Femur (tissue), 1 donor: ENCODE results near the gene HK1.

Experiments
- DNase-seq: peaks from one replicate; pipeline ENCODE4 v3.0.0-alpha.2; 2017

HK1 gene

GRCh38 chr10:69352569-69353264, 74.4 kb downstream of the HK1 start:
- DNase-seq, result no peak

DNA sequence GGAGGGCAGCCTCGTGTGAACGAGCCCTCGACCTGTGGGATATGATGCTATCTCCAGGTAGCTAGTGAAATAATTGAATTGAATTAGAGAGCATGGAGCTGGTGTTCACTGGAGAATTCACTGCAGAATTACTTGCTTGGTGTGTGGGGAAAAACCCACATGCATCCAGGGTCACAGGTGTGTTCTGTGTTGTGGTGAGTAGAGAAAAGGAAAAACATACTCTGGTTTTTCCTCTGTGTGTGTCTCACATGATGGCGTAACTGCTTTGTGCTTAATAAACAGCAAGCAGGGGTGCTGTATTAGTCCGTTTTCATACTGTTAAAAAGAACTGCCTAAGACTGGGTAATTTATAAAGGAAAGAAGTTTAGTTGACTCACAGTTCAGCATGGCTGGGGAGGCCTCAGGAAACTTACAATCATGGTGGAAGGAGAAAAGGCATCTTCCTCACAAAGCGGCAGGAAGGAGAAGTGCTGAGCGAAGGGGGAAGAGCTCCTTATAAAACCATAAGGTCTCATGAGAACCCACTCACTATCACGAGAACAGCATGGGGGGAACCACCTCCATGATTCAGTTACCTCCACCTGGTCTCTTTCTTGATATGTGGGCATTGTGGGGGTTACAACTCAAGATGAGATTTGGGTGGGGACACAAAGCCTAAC, 75.8 kb downstream of the HK1 start:
- no peak for DNase-seq

- no peak for DNase-seq
These were observed 77.9 kb downstream of the HK1 start for GRCh38 chr10:69356187-69356586.

DNA sequence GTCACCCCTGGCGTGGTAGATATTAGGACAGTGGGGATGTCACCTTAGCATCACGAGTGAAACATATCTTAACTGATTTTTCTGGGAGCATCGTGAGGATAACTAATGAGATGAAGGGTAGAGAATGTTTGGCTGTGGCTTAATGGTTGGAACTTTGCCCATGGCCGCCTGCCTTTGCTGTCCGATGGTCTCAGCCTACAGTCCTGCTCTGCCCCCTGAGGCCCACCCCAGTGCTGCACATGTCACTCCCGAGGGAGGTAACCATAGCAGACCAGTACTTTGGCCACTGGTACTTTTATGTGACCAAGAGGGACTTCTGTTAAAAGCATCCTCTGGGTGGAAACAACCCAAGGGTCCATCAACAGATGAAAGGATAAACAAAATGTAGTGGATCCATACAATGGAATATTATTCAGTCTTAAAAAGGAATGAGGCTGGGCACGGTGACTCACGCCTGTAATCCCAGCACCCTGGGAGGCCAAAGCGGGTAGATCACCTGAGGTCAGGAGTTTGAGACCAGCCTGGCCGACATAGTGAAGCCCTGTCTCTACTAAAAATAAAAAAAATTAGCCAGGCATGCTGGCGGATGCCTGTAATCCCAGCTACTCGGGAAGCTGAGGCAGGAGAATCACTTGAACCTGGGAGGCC, 80.0 kb downstream of the HK1 start:
- no peak for DNase-seq

- DNase-seq, result no peak
These were observed 80.9 kb downstream of the HK1 start for GRCh38 chr10:69359148-69359547.

GRCh38 chr10:69359594-69359993, 81.3 kb downstream of the HK1 start:
- no peak for DNase-seq

- DNase-seq, result peak; percentile 83
These were observed 82.4 kb downstream of the HK1 start for GRCh38 chr10:69360485-69361302.

GRCh38 chr10:69361303-69361614, 83.0 kb downstream of the HK1 start:
- no peak for DNase-seq

DNA sequence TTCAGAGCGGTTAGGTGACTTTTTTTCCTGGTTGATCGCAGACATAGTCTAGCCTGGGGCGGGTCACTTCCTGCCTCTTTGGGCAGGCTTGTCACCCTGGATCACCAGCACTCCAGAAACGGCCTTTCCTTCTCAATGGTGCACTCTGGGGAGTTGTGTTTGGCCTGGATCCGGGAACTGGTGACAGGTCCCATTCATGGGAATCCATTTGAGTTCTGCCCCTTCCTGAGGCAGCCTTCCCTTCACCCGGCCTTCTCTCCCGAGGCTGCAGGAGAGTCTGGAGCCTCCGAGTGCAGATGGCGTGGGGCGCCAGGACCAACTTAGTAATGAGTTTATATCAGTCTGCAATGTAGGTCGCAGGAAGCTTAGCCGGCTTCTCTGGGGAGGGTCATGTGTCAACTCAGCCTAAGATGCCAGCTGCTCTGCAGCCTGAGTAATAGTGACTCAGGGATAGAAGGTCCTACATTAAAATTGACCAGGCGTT, 84.2 kb downstream of the HK1 start:
- DNase-seq, result no peak

DNA sequence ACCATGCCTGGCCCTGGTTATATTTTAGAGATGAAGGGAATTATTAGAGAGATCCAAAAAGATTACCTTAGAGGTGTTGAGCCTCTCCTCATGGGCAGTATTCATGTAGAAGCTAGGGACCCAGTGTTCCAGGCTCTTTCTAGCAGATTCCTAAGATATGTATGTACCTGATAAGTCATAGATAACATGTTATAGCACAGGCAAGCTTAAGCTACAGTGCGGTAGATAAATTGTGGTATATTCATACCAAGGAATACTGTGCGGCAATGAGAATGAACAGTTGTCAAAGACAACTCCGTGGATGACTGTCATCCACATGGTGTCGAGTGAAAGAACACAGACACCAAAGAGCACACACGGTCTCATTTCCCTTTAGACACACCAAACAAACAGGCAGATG, 85.4 kb downstream of the HK1 start:
- DNase-seq, result no peak

GRCh38 chr10:69364232-69364940, 86.1 kb downstream of the HK1 start:
- no peak for DNase-seq

DNA sequence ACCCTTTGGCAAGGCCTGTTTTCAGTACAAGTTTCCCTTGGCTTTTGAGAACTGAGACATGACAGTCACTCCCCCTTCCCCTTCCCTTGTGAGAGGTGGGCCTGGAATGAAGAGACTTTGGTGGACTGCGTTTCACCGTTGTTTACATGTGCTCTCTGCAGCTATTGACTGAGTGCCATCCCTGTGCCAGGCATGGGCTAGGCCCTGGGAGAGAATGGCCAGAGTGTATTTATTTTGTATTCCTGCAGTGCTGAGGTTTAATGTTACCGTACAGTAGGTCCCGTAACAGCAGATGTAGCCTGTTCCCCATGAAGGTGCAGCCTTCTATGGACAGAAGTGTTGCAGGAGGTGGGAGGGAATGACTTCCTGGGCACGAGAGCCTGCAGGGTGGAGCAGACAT, 88.4 kb downstream of the HK1 start:
- DNase-seq, result no peak

- DNase-seq, result no peak
These were observed 89.2 kb downstream of the HK1 start for GRCh38 chr10:69367469-69367868.

GRCh38 chr10:69372126-69372980, 94.1 kb downstream of the HK1 start:
- no peak for DNase-seq

GRCh38 chr10:69374242-69374641, 95.9 kb downstream of the HK1 start:
- DNase-seq, result no peak

GRCh38 chr10:69374931-69375306, 96.6 kb downstream of the HK1 start:
- DNase-seq, result no peak

DNA sequence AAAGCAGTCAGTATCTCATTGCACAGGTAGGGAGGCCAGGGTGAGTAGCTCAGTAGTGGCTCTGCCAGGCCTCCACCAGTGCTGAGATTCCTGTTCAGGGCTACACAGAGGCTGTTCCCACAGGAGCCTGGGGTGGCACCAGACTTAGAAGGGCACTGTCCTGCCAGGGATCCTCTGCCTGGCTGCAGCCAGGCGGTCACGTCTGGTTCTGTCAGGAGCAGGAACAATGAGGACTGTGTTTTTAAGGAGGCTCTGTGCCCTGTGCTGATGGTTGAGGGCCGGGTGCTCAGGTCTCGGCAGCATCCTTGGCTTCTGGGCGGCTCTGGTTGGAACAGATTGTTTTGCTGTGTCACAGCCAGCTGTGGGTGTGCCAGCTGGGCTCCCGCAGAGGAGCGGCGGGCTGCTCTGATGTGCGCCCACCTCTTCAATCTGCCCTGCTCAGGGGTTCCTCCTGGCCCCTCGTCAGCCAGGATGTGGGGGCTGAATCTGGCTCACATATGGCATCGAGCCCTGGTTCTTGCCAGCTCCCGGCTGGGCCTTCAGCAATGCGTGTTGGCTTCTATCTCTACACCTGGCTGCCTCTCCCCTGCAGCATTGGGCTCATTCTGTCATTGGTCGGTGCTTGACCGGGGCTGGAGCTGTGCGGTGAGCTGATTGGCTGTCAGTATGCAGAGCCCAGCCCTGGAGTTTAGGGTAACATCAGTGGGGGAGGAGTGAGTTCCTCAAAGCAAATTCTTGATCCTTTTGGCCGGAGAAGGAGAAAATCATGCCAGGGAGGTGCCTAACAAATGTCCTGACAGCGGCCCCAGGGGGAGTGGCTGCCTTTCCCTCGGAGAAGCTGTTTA, 97.2 kb downstream of the HK1 start:
- DNase-seq, result peak; percentile 56

- DNase-seq, result no peak
These were observed 98.4 kb downstream of the HK1 start for GRCh38 chr10:69376662-69377061.

GRCh38 chr10:69377191-69377590, 98.9 kb downstream of the HK1 start:
- DNase-seq, result no peak

- no peak for DNase-seq
These were observed 99.6 kb downstream of the HK1 start for GRCh38 chr10:69377933-69378332.

- no peak for DNase-seq
These were observed 101.5 kb downstream of the HK1 start for GRCh38 chr10:69379800-69380199.
